Erythroblast (primary cell): ENCODE measurements around the gene CYTH2.

Experiments
- GATA1 ChIP-seq: IDR thresholded peaks from 2 replicates; pipeline ENCODE4 v1.6.1; 2011; ENCODE audit warnings: low read depth, mild to moderate bottlenecking, control low read depth, low read length, moderate library complexity
- POLR2A ChIP-seq: IDR thresholded peaks from 2 replicates; pipeline ENCODE4 v1.6.1; 2011; ENCODE audit warnings: mild to moderate bottlenecking, low read length

DNA sequence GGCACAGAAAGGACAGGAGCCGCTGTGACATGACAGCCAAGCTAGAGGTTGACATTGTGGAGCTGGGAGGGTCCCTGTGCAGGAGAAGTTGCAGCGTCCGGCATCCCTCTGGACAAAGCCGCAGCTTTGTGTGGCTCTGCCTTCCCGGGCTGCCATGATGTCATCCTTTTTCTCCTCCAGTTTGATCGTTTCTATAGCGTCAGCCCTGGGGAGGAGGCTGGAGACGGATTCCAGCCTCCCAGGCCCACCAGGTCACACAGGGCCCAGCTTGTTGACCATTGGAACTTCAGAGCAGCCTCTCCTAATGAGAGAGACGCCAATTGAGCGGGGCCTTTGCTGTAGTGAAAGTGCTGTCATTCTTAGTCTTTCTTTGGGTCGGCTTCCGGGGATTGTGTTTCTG lies 17.5 kb upstream of the CYTH2 start:
- TF ChIP-seq POLR2A (no peak), GATA1 (no peak)
